ENCODE measurements around the gene SIPA1L3.
A peak's percentile ranks its signal among the peaks of the same experiment; 100 is the strongest.

The SIPA1L3 gene

DNA sequence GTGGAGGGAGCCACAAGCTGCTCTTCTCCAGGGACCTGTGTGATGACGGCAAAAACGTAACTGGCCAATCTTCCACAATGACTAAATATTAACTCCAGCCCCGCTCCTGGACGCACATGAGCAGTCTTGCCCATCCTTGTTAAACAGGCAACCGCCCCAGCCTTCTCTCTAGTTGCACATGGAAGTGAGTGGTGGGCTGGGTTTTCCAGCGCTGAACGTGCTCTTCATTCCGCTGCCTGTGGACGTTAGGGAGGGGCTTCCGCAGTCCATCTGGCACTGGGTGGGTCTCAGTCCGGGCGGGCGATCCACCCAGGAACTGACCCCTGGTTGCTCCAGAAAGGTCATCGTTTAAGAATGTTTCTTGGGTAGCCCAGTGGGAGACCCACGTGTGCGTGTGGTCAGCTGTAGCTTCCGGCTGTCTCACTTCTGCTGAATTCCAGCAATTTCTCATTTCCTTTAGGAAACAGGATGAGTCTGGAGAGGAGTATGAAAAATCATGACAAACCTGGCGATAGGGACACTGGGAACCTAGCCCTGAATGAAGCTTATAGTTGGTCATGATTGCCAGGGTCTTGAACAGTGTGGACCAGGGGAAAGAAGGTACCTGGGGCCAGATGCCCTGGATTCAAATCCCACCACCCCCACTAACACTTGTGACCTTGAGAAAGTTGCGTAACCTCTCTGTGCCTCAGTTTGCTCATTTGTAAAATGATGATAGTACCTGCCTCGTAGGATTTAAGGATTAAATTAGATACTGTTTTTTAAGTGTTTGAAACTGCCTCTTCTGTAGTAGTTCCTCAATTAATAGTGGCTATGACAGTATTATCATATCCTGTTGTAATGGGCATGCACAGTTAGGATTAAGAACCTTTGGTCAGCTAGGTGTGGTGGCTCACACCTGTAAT lies 92.6 kb downstream of the SIPA1L3 start:
- peak; percentile 99 for DNase-seq

- DNase-seq, result no peak
These were observed 94.3 kb downstream of the SIPA1L3 start for GRCh38 chr19:38001158-38001781.

GRCh38 chr19:38003438-38004185 lies 96.6 kb downstream of the SIPA1L3 start:
- peak; percentile 82 for DNase-seq

- peak; percentile 35 for DNase-seq
These were observed 97.1 kb downstream of the SIPA1L3 start for GRCh38 chr19:38004186-38004520.

DNA sequence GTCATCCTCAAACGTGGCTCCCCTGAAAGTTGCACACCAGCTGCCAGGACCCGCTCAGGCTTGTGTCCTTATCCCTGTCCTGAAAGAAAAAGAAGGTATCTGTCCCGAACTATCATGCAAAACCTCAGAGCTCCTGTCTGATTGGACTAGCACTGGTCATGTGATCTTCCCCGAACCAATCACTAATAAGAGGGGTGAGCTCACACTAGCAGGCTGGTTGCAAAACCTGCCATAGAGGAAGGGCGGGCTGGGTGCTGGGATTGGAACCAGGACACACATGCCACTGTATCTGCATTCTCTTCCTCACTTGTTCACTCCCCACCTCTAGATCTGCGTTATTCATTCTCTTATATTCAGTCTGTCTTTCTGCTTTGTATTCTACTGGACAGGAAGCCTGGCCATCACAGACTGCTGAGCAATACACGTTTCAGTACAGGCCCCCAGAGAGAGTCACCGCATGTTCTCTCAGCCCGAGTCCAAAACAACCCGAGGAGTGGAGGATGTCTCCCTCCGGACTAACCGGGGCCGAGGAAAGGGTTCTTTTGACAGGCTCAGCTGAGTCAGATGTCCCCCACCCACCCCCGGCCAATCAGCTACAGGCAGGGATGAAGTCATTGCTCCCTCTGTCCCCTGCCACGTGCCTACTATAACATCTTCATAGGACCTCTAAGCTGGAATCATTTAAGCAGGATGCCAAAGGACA lies 97.7 kb downstream of the SIPA1L3 start:
- peak; percentile 94 for DNase-seq

DNA sequence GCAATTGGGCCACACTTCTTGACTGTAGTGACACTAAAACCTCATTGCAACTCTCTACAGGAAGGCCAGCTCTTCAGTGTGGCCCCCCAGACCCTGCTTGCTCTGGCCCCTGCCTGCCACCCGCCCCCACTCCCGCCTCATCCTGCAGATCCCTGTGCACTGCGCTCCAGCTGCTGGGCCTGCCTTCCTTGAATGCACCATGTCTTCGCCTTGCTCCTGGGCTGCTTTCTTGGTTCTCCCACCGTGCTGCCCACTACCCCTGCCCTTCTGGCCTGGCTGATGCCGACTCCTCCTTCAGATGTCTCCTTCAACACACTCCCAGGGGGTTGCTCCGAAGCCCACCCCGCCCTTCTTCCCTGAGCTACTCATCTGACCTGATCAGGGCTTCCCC lies 98.2 kb downstream of the SIPA1L3 start:
- no peak for DNase-seq

- no peak for DNase-seq
These were observed 99.5 kb downstream of the SIPA1L3 start for GRCh38 chr19:38006361-38007045.

- DNase-seq, result no peak
These were observed 102.7 kb downstream of the SIPA1L3 start for GRCh38 chr19:38009650-38010242.

DNA sequence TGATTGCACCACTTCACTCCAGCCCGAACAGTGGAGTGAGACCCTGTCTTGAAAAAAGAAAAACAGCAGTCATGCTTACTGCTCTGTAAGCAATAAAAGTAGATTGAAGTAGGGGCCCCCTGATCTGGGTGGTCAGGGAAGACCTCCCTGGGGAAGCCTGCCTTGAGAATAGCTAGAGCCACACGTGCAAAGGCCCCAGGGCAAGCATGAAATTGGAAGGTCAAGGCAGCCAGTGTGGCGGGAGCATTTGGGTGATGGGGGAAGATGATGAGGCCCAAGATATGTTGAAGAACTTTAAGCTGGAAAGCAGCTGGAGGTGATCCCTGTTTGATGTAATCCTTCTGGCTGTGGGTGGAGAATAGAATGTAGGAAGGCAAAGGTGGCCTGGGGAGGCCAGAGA lies 104.4 kb downstream of the SIPA1L3 start:
- no peak for DNase-seq

GRCh38 chr19:38012290-38012689 lies 105.3 kb downstream of the SIPA1L3 start:
- no peak for DNase-seq

DNA sequence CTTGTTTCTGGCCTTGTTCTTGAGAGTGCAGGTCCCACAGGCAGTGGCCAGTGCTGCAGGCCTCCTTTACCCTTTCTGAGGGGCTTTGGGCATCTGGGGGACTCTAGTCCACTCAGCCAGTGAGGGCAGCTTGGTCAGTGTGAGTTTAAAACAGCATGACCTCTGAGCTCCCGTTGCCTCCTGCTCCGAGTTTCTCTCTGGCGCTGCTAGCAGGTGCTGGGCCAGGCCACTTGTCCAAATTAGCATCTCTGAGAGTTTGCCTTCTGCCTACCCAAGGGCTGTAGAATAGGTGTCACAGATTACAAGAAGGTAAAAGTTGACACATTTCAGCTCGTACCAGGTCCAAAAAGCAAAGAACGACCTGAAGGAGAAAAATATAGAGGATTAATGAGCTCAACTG lies 105.9 kb downstream of the SIPA1L3 start:
- DNase-seq, result no peak

DNA sequence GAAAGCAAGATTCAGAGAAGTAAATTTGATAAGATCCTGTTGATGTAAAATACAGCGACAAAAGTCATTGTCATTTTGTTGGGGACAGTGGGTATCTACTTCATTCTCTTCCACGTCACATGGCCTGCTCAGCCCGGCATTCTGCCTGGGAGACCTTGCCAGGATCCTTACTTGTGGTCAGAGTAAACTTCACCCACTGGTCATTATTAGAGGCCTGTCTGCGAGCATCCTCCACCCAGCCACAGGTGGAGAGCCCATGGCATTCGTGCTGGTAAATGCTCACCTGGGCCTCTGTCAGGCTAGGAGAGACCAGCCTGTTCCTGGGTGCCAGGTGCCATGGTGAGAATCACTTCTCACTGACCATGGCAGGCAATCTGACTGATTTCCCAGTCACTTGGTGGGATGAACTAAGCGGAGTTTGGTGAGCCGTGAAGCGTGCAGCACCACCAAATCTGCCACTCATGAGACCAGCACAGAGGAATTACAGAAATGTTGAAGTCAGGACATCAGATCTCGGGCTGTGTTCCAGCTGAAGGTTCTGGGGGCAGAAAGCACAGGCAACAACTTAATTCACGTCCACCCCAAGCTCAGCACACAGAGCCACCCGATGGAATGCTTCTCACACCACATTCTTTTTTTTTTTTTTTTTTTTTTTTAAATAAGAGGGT lies 107.0 kb downstream of the SIPA1L3 start:
- no peak for DNase-seq

DNA sequence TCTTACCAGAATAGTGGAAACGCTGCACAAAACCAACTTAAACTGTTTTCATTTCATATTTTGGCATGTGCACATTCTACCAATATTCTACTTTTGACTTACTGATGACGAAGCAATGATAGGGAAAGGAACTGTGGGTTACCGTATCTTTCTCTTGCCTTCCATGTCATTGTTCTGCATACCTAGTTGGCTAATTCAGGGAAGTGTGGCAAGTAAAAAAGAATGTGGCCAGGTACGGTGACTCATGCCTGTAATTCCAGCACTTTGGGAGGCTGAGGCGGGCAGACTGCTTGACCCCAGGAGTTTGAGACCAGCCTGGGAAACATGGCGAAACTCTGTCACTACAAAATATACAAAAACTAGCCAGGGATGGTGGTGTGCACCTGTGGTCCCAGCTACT lies 108.2 kb downstream of the SIPA1L3 start:
- no peak for DNase-seq

- no peak for DNase-seq
These were observed 108.8 kb downstream of the SIPA1L3 start for GRCh38 chr19:38015761-38016160.

- no peak for DNase-seq
These were observed 110.6 kb downstream of the SIPA1L3 start for GRCh38 chr19:38017401-38018151.

DNA sequence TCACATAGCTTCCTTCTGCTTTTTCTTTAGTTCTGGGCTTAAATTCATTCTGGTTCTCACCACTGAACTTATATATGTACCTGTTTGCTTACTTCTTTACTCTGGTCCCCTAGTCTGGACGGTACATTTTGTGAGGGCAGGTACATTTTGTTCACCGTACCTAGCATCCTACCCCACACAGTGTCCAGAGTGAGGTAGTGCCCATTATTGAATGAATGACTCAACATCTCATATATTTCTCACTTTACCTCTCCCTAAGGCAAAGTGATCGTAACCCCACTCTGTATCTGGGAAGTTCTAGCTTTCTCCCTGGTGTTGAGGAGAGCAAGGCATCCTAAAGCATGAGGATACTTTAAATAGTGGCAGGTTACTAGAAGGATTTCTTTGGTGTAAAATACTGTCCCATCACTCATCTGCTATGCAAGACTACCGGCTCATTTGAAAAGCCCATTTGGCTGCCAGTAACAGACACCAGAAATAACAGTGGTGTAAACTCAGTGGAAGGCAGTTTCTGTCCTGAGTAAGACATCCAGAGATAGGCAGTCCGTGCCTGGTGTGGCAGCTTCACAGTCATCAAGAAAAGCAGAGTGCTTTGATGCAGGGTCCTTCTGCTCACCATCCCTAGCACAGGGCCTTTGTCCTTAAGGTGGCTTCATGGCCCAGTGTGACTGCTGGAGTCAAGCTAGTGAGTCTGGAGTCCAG lies 111.8 kb downstream of the SIPA1L3 start:
- DNase-seq, result no peak

DNA sequence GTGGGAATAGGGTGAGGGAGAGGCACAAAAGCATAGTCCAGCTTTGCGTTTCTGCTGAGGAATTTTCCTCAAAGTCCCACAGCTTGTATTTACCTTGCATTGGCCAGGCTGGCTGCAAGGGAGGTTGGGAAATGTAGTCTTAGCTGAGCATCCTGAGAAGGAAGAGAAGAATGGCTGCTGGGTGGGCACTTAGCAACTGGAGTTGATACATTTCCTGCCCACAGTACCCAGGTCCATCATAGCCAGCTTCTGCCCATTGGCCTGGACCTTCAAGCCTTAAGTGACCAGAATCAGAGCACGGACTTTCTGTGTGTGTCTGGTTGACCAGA lies 112.4 kb downstream of the SIPA1L3 start:
- DNase-seq, result no peak

DNA sequence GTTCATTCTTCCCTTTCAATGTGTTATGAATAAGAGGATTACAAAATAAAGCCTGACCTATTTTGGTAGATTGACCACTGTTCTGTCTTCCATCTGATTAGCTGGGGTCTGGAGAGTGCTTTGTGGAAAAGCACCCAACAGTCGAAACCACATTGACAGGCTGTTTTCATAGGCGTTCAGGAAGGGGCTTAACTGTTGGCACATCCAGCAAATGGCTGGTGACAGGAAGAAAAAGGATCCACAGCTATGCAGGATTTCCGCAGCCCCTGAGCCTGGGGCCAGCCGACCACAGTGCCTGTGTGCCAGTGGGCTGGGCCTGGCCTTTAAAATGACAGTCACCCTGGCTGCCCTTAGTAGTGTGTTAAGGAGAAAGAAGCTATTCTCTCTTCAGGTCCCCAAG lies 113.3 kb downstream of the SIPA1L3 start:
- no peak for DNase-seq

GRCh38 chr19:38021352-38021751 lies 114.3 kb downstream of the SIPA1L3 start:
- no peak for DNase-seq

Data from NCI-H226 (cell line).